ENCODE data around the gene INMT. TPM values are rescaled to one million over a fixed set of nuclear protein-coding genes. Genes with fewer than 3 reads are reported as not detected.

Gene INMT
- total and polyA plus RNA-seq, 2 experiments from 2014 or later, result 0.79 to 1.1 TPM

DNA sequence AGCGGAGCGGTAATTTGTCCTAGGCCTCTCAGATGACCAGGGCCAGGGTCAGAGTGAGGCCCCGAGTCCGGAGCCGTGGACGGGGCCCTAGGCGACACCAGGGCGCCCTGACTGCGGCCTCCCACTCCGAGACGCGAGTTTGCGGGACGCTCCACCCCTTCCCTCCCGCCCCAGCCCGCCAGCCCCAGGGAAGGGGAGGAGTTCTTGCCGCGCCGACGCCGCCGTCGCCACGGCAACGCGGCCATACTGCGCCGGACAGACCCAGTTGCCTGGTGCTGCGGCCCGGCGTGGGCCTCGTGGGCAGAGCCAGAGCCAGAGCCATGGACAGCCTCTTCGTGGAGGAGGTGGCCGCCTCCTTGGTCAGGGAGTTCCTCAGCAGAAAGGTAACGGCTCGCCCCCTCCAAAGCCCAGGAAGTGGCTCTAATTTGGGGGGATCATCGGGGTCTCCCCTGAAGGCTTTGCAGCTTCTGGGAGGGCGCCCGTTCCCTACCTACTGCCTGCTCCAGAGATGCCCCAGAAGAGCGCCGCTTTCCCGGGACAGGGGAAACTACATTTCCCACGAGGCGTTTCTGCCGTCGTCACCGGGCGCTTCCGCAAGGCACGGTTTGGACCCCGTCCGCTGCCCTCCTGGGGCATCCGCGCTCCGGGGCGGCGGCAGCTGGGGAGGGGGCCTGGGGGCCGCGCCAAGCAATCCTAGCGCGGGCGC is 19.4 kb downstream of the INMT start, which contains the start of gene MINDY4:
MINDY4 (plus strand) TSS at position 244 of the 706 bp plus-strand sequence; CDS start at position 321, 77 bp downstream.
- no peaks in the 10 kb centered on the region; the same call in 1 of the 2 replicates for H4K20me1 ChIP-seq (replicated peaks; ENCODE audit: insufficient read depth)
- Mint-ChIP-seq H3K27me3 (ENCODE audit: insufficient read depth, low read depth, poor library complexity) (no peaks in the 10 kb centered on the region), H3K4me1 (peaks cover 8% of the 10 kb centered on the region; the same call in 2 of the 3 replicates), H3K36me3 (ENCODE audit: low read depth) (no peaks in the 10 kb centered on the region), H3K4me3 (peak within 1 kb of the TSS; percentile 80), H3K27ac (peak within 1 kb of the TSS; percentile 63; the same call in 1 of the 2 replicates), H3K9me3 (no peaks in the 10 kb centered on the region)
- H2AFZ ChIP-seq, result peak within 1 kb of the TSS; percentile 99
- H3K9me2 ChIP-seq (ENCODE audit: insufficient read depth), result no peaks in the 10 kb centered on the region
- TF ChIP-seq, protein P1, sequence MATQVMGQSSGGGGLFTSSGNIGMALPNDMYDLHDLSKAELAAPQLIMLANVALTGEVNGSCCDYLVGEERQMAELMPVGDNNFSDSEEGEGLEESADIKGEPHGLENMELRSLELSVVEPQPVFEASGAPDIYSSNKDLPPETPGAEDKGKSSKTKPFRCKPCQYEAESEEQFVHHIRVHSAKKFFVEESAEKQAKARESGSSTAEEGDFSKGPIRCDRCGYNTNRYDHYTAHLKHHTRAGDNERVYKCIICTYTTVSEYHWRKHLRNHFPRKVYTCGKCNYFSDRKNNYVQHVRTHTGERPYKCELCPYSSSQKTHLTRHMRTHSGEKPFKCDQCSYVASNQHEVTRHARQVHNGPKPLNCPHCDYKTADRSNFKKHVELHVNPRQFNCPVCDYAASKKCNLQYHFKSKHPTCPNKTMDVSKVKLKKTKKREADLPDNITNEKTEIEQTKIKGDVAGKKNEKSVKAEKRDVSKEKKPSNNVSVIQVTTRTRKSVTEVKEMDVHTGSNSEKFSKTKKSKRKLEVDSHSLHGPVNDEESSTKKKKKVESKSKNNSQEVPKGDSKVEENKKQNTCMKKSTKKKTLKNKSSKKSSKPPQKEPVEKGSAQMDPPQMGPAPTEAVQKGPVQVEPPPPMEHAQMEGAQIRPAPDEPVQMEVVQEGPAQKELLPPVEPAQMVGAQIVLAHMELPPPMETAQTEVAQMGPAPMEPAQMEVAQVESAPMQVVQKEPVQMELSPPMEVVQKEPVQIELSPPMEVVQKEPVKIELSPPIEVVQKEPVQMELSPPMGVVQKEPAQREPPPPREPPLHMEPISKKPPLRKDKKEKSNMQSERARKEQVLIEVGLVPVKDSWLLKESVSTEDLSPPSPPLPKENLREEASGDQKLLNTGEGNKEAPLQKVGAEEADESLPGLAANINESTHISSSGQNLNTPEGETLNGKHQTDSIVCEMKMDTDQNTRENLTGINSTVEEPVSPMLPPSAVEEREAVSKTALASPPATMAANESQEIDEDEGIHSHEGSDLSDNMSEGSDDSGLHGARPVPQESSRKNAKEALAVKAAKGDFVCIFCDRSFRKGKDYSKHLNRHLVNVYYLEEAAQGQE (IDR thresholded peaks at IDR 0.05; ENCODE audit: unreplicated experiment), result no peak
- TF ChIP-seq, protein P2, sequence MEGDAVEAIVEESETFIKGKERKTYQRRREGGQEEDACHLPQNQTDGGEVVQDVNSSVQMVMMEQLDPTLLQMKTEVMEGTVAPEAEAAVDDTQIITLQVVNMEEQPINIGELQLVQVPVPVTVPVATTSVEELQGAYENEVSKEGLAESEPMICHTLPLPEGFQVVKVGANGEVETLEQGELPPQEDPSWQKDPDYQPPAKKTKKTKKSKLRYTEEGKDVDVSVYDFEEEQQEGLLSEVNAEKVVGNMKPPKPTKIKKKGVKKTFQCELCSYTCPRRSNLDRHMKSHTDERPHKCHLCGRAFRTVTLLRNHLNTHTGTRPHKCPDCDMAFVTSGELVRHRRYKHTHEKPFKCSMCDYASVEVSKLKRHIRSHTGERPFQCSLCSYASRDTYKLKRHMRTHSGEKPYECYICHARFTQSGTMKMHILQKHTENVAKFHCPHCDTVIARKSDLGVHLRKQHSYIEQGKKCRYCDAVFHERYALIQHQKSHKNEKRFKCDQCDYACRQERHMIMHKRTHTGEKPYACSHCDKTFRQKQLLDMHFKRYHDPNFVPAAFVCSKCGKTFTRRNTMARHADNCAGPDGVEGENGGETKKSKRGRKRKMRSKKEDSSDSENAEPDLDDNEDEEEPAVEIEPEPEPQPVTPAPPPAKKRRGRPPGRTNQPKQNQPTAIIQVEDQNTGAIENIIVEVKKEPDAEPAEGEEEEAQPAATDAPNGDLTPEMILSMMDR (conservative IDR thresholded peaks at IDR 0.05; ENCODE audit: low read depth in 2 of 2), result no peak
- TF ChIP-seq JUNB (IDR thresholded peaks at IDR 0.05; ENCODE audit: unreplicated experiment) (no peak), STAT1 (IDR thresholded peaks at IDR 0.05; ENCODE audit: unreplicated experiment) (no peak), NANOG (IDR thresholded peaks at IDR 0.05; ENCODE audit: borderline replicate concordance) (no peak), CREB1 (CRISPR knock-in tag; IDR thresholded peaks at IDR 0.05; ENCODE audit: low read depth) (peak; percentile 90), EZH2 (IDR thresholded peaks at IDR 0.05; ENCODE audit: low read depth, unreplicated experiment) (no peak), EZH2phosphoT487 (IDR thresholded peaks at IDR 0.05; ENCODE audit: unreplicated experiment) (no peak), ZNF331 (CRISPR knock-in tag; IDR thresholded peaks at IDR 0.05; ENCODE audit: low read depth) (no peak), ZNF114 (CRISPR knock-in tag; IDR thresholded peaks at IDR 0.05) (no peak), POLR2AphosphoS5 (IDR thresholded peaks at IDR 0.05; ENCODE audit: low read depth) (peak; percentile 85)
- TF ChIP-seq, protein P3, sequence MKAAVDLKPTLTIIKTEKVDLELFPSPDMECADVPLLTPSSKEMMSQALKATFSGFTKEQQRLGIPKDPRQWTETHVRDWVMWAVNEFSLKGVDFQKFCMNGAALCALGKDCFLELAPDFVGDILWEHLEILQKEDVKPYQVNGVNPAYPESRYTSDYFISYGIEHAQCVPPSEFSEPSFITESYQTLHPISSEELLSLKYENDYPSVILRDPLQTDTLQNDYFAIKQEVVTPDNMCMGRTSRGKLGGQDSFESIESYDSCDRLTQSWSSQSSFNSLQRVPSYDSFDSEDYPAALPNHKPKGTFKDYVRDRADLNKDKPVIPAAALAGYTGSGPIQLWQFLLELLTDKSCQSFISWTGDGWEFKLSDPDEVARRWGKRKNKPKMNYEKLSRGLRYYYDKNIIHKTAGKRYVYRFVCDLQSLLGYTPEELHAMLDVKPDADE (IDR thresholded peaks at IDR 0.05), result peak; percentile 89
- TF ChIP-seq, protein P4, sequence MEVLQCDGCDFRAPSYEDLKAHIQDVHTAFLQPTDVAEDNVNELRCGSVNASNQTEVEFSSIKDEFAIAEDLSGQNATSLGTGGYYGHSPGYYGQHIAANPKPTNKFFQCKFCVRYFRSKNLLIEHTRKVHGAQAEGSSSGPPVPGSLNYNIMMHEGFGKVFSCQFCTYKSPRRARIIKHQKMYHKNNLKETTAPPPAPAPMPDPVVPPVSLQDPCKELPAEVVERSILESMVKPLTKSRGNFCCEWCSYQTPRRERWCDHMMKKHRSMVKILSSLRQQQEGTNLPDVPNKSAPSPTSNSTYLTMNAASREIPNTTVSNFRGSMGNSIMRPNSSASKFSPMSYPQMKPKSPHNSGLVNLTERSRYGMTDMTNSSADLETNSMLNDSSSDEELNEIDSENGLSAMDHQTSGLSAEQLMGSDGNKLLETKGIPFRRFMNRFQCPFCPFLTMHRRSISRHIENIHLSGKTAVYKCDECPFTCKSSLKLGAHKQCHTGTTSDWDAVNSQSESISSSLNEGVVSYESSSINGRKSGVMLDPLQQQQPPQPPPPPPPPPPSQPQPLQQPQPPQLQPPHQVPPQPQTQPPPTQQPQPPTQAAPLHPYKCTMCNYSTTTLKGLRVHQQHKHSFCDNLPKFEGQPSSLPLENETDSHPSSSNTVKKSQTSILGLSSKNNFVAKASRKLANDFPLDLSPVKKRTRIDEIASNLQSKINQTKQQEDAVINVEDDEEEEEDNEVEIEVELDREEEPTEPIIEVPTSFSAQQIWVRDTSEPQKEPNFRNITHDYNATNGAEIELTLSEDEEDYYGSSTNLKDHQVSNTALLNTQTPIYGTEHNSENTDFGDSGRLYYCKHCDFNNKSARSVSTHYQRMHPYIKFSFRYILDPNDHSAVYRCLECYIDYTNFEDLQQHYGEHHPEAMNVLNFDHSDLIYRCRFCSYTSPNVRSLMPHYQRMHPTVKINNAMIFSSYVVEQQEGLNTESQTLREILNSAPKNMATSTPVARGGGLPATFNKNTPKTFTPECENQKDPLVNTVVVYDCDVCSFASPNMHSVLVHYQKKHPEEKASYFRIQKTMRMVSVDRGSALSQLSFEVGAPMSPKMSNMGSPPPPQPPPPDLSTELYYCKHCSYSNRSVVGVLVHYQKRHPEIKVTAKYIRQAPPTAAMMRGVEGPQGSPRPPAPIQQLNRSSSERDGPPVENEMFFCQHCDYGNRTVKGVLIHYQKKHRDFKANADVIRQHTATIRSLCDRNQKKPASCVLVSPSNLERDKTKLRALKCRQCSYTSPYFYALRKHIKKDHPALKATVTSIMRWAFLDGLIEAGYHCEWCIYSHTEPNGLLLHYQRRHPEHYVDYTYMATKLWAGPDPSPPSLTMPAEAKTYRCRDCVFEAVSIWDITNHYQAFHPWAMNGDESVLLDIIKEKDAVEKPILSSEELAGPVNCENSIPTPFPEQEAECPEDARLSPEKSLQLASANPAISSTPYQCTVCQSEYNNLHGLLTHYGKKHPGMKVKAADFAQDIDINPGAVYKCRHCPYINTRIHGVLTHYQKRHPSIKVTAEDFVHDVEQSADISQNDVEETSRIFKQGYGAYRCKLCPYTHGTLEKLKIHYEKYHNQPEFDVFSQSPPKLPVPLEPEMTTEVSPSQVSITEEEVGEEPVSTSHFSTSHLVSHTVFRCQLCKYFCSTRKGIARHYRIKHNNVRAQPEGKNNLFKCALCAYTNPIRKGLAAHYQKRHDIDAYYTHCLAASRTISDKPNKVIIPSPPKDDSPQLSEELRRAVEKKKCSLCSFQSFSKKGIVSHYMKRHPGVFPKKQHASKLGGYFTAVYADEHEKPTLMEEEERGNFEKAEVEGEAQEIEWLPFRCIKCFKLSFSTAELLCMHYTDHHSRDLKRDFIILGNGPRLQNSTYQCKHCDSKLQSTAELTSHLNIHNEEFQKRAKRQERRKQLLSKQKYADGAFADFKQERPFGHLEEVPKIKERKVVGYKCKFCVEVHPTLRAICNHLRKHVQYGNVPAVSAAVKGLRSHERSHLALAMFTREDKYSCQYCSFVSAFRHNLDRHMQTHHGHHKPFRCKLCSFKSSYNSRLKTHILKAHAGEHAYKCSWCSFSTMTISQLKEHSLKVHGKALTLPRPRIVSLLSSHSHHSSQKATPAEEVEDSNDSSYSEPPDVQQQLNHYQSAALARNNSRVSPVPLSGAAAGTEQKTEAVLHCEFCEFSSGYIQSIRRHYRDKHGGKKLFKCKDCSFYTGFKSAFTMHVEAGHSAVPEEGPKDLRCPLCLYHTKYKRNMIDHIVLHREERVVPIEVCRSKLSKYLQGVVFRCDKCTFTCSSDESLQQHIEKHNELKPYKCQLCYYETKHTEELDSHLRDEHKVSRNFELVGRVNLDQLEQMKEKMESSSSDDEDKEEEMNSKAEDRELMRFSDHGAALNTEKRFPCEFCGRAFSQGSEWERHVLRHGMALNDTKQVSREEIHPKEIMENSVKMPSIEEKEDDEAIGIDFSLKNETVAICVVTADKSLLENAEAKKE (CRISPR knock-in tag; IDR thresholded peaks at IDR 0.05), result no peak
- no peaks in the 10 kb centered on the region; the same call in 1 of the 2 replicates for H3K79me2 ChIP-seq (replicated peaks; ENCODE audit: insufficient read depth)
- no peaks in the 10 kb centered on the region for H3K27me3 ChIP-seq (ENCODE audit: insufficient read depth)
- peaks cover 6% of the 10 kb centered on the region; the same call in 1 of the 2 replicates for H3K4me1 ChIP-seq (ENCODE audit: insufficient read depth)
- H3K4me2 ChIP-seq, result peak within 1 kb of the TSS; percentile 95
- no peaks in the 10 kb centered on the region for H3F3A ChIP-seq (replicated peaks; ENCODE audit: low read depth)
- no peak within 1 kb of the TSS for H3K27ac ChIP-seq (ENCODE audit: low read depth)
- H3K36me3 ChIP-seq (ENCODE audit: insufficient read depth), result no peaks in the 10 kb centered on the region
- DNase-seq (ENCODE audit: low spot score) (peak; percentile 93), ATAC-seq (peak; percentile 96)
- peak within 1 kb of the TSS; percentile 97 for H3K4me3 ChIP-seq

Measured in GM23338 (cell line).